Fibroblast of the aortic adventitia (primary cell): ENCODE results near the gene KRT6C. TPM values are rescaled to one million over a fixed set of nuclear protein-coding genes. Genes with fewer than 3 reads are reported as not detected.

Source experiments
- DNase-seq: peaks from one replicate; pipeline ENCODE4 v3.0.0-alpha.2; 2010; ENCODE audit warnings: low read depth
- H3K4me3 ChIP-seq: 2 replicates; pipeline ENCODE4 v1.5.1; 2011; ENCODE audit warnings: low read depth, mild to moderate bottlenecking, control low read depth, low read length, moderate library complexity
- total RNA-seq: library from RNA; depleted of rRNA; stranded (reverse); fragments of >200 nt; gene quantifications from 2 replicates; pipeline ENCODE4 v1.2.3, GENCODE V29; 2012; ENCODE audit warnings: low replicate concordance
- TF ChIP-seq, protein P1 (sequence below): IDR thresholded peaks from 2 replicates; pipeline ENCODE4 v1.5.1; 2011; ENCODE audit warnings: mild to moderate bottlenecking, low read length, control low read depth, inconsistent platforms; ENCODE audit not compliant: insufficient read depth

KRT6C gene
- not detected in 2 replicates for total RNA-seq

GRCh38 chr12:52473768-52474167 lies at the start of gene KRT6C:
Gene KRT6C (minus strand): TSS chr12:52473805. CDS start chr12:52473737, 68 bp downstream.
- TF ChIP-seq, protein P1, sequence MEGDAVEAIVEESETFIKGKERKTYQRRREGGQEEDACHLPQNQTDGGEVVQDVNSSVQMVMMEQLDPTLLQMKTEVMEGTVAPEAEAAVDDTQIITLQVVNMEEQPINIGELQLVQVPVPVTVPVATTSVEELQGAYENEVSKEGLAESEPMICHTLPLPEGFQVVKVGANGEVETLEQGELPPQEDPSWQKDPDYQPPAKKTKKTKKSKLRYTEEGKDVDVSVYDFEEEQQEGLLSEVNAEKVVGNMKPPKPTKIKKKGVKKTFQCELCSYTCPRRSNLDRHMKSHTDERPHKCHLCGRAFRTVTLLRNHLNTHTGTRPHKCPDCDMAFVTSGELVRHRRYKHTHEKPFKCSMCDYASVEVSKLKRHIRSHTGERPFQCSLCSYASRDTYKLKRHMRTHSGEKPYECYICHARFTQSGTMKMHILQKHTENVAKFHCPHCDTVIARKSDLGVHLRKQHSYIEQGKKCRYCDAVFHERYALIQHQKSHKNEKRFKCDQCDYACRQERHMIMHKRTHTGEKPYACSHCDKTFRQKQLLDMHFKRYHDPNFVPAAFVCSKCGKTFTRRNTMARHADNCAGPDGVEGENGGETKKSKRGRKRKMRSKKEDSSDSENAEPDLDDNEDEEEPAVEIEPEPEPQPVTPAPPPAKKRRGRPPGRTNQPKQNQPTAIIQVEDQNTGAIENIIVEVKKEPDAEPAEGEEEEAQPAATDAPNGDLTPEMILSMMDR = no peak
- no peak within 1 kb of the TSS for H3K4me3 ChIP-seq
- DNase-seq = no peak

- TF ChIP-seq, protein P1 = no peak
- H3K4me3 ChIP-seq = no peak overlapping the region
- no peak for DNase-seq
Observed at GRCh38 chr12:52522346-52523011, 48.9 kb upstream of the KRT6C start.

GRCh38 chr12:52521568-52522266 lies 48.1 kb upstream of the KRT6C start:
- TF ChIP-seq, protein P1 = no peak
- no peak for DNase-seq
- H3K4me3 ChIP-seq = no peak overlapping the region

- TF ChIP-seq, protein P1 = no peak
Observed at GRCh38 chr12:52521175-52521567, 47.6 kb upstream of the KRT6C start.

GRCh38 chr12:52519826-52520662 lies 46.4 kb upstream of the KRT6C start, which contains the start of gene KRT5:
Gene KRT5 (minus strand): TSS chr12:52520394. CDS start chr12:52520296, 98 bp downstream.
- no peak within 1 kb of the TSS for H3K4me3 ChIP-seq
- TF ChIP-seq, protein P1 = no peak
- no peak for DNase-seq

More at GRCh38 chr12:52521175-52521567, 47.6 kb upstream of the KRT6C start:
- DNase-seq = no peak
- H3K4me3 ChIP-seq = no peak overlapping the region

DNA sequence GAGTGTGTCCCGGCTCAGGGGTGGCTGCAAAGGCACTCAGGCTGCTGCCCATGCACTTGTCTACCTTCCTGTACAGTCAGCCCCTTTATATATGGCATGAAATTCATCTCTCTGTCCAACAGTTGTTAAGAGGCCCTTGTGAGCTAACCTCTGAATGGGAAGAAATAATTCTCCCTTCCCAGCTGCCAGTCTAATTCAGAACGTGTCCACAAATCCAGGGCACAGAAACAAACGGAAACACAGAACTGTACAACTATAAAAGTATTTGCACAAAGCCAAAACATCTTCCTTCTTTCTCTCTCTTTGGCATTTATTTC lies 45.7 kb upstream of the KRT6C start:
- H3K4me3 ChIP-seq = no peak overlapping the region
- TF ChIP-seq, protein P1 = no peak
- DNase-seq = no peak
